NCI-H2081 treated with DMSO at 0.1 percent for 48 hours (cell line): Measurements from ENCODE around the gene BTBD2.
"Not testable (repeated sequence)": the region's sequence is repeated elsewhere in the genome, so short reads cannot be mapped to it uniquely, and the experiment has no call there.

Source experiments
- DNase-seq: peaks from one replicate; lab custom pipeline; 2025; lab: John Stamatoyannopoulos, UW

Gene BTBD2

GRCh38 chr19:2039959-2040646 lies 24.6 kb upstream of the BTBD2 start:
- DNase-seq, result no peak

GRCh38 chr19:2039089-2039958 lies 23.8 kb upstream of the BTBD2 start:
- no peak for DNase-seq

GRCh38 chr19:2038284-2039088 lies 23.0 kb upstream of the BTBD2 start:
- no peak for DNase-seq

DNA sequence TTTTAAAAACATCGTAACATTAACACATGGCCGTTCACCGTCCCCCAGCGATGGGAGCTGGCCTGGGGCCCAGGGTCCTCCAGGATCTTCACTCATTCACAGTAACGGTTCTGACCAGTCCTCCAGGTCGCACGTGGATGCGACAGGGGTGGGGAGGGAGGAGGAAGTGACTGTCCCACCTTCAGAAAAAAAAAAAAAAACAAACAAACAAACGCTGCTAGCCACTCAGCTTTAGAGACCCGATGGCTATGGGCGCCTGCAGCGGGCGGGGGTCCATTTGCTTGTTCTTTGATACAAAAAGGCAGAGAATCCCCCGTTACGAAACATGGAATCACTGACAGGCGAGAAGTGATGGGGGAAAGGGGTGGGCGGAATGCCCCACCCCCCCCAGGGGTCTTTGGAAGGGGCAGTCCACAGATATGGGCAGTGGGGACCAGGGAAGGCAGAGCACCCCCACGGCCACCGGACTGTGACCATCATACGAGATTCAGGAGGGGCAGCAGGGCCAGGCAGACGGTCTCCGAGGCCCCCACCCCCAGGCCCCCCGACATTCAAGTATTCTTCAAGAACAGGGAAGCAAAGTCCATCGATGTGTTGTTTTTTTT lies 22.2 kb upstream of the BTBD2 start:
- DNase-seq, result no peak

- no peak for DNase-seq
These were observed 20.9 kb upstream of the BTBD2 start for GRCh38 chr19:2036424-2036823.

DNA sequence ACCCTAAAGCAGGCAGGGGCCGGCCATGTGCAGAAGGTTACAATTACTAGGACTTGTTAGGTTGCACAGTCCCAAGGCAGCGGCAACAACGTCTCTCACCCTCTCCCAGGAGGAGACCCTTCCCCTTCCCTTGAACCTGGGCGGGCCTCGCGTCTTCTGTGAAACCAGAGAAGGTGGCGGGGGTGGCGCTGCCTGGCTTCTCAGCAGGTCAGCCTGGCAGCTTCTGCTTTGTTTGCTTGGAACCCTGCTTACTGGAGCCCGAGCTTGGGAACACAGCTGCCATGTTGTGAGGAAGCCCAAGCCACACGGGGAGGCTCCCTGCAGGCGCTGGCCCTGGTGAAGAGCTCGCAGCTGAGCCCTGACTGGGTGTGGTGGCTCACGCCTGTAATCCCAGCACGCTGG lies 20.1 kb upstream of the BTBD2 start:
- no peak for DNase-seq

DNA sequence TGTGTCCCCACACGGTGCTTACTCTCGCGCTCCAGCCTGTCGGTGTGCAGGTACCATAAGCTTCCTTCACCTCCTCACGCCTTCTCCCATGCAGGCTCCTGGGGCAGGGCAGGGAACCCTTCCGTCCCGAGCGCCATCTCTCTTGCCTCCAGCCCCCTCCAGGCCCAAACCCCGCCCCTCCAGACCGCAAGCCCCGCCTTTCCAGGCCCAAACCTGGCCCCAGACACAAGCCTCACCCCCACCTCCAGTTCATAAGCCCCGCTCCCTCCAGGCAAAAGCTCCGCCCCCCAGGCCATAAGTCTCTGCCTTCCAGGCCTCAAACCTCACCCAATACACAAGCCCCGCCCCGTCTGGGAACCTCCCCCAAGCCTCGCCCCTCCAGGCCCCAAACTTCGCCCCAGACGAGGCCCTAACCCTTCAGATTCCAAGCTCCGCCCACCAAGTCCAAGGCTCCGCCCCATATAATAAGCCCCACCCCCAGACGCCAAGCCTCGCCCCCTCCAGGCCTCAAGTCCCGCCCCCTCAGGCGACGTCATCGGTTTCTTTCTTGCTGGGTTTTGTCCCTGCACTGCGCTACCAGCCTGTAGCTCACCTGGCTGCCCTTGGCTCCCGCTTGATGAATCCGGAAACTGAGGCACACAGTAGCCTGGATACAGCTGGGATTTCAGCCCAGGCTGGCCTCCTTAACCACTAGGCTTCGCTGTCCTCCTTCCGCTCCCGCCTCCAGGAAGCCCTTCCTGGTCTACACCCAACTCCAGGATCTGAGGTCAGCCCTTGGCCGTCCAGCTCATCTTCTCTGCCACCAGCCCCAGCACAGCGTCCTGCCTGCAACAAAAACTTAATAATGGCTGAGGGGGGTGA lies 19.4 kb upstream of the BTBD2 start:
- DNase-seq, result no peak

GRCh38 chr19:2034253-2034652 lies 18.7 kb upstream of the BTBD2 start:
- DNase-seq, result not testable (repeated sequence)

DNA sequence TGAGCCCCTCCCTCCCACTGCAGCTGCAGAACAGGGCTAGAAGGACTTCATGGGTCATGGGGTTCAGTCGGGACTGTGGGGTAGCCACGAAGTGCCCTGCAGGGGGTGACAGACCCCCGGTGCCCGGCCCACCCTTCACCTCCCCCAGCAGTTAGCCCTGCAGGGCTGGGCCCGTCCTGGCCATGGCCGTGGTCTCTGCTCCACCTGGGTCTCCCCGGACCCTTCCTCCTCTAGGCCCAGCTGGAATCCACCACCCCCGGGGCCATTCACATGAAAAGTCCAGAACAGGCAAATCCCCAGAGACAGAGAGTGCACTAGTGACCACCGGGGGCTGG lies 18.3 kb upstream of the BTBD2 start:
- DNase-seq, result no peak

DNA sequence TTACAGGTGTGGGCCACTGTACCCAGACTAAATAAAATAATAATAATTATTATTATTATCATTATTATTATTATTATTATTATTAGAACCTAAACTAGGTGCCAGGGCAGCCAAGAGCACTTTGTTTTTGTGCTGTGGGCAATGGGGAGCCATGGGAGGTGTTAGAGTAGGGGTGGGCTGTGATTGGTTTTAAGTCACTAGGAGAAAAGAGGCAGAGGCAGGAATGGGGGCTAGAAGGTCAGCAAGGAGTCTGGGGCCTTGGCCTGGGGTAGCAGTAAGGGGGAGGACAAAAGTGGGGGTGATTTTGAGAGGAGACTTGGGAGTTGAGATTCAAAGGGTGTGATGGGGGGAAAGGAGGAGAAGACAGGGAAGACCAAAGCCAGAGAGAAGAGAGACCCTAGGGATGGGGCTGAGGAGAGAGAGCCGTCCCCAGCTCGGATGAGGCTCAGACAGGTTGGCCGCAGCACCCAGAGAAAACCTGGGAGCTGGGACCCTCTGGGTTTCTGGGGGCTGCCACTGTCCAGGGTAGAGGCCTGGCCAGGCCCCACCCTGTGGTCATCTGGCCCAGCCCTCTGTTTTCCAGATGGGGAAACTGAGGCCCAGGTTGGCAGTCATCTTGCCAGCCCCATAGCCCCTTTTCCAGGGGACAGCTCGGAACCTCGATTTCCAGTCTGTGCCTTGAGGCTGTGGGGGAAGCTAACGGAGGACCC lies 17.8 kb upstream of the BTBD2 start:
- no peak for DNase-seq

DNA sequence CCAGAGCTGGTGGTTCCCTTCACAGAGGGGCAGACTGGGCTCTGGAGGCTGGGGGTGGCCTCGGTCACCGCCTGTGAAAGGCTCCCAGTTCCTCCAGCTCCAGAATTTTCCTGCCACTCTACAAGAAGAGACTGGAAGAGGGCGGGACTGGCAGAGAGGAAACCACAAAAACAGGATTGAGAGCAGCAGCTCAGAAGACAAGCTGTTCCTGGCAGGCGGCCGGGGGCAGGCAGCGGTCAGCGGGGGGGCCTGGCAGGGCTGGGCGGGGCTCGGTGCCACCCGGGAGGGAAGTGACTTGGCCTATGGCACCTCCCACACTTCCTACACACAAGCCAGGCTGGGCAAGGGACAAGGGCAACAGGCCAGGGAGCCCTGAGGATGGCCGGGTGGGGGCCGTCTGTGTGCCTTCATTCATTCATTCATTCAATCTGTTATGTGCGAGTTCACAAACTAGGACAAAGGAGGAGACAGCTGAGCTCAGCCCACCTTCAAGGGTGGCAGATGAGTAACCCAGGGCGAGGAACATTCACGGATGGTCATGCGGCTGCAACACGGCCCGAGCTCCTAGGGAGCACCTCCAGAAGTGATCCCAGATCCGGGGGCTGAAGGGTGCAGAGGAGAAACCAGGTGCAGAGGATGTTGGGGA lies 16.9 kb upstream of the BTBD2 start:
- DNase-seq, result peak; percentile 48

DNA sequence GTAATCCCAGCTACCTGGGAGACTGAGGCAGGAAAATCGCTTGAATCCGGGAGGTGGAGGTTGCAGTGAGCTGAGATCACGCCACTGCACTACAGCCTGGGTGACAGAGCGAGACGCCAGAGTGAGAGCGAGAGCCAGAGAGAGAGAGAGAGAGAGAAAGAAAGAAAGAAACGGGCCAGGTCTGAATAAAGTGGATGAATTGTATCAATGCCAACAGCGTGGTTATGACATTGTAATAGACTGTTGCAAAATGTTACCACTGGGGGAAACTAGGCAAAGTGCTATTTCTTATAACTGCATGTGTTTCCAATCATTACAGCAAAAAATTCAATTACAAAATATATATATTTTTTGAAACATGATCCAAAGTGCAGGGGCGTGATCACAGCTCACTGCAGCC lies 11.8 kb upstream of the BTBD2 start:
- no peak for DNase-seq

DNA sequence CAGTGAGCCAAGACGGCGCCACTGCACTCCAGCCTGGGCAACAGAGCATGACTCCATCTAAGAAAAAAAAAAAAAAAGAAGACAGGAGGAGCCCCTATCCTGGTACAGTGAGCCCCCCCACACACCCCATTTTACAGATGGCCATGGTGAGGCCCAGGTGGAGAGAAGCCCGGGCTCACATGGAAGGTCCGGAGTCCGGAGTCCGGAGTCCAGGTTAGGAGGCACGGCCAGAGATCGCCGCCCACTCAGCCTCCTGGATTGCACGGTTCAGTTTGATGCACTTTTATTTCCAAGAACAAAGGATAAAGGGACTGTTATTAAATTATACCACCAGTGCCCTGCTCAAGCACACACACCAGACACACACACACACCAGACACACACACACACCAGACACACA lies 11.3 kb upstream of the BTBD2 start:
- no peak for DNase-seq

DNA sequence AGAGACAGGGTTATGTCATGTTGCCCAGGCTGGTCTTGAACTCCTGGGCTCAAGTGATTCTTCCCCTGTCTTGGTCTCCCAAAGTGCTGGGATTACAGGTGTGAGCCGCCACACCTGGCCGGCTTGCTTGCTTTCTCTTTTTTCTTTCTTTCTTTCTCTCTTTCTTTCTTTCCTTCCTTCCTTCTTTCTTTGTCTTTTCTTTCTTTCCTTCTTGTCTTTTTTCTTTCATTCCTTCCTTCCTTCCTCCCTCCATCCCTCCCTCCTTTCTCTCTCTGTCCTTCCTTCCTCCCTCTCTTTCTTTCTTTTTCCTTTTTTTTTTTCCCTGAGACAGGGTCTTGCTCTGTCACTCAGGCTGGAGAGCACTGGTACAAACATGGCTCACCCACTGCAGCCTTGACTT lies 6.8 kb upstream of the BTBD2 start:
- no peak for DNase-seq

- DNase-seq, result no peak
These were observed 6.1 kb upstream of the BTBD2 start for GRCh38 chr19:2021453-2022140.

- no peak for DNase-seq
These were observed 3.2 kb upstream of the BTBD2 start for GRCh38 chr19:2018752-2019151.

GRCh38 chr19:2016041-2016807 lies 710 bp upstream of the BTBD2 start:
- DNase-seq, result no peak

- DNase-seq, result no peak
These were observed 545 bp downstream of the BTBD2 start for GRCh38 chr19:2014731-2015607.
